ENCODE results near the gene DNMT1.

Gene DNMT1

DNA sequence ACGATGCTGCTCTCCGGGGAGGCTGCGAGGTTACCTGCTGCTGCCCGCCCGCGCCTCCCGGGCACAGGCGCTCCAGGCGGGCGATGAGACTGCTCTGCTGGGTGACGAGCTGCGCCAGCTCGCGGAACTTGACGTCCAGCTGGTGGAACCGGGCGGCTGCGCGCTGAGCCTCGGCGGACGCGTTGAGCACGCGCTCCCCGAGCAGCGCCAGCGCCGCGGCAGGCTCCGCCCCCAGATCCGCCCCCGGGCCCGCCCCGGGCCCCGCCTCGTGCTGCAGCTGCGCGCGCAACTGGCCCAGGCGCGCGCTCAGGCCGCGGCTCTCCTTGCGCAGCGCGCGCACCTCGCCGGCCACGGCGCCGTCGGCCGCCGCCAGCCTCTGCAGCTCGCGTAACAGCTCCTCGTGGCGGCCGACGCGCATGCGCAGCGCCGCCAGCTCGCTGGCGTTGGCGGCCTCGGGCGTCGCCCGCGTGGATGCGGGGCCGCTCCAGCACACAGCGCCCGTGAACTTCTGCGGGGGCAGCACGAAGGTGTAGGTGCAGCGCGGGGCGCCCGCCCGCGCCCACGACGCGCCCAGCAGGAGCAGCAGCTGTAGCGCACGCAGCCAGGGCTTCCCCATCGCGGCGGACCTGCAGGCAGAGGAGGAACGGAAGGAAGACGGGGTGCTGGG, 98.7 kb downstream of the DNMT1 start:
- Histone ChIP-seq H3K9ac (ENCODE audit: low read depth, low read length) (peak overlapping the region; percentile 79; the same call in 1 of the 2 replicates), H3K27ac (ENCODE audit: low read length) (no peak overlapping the region), H3K27me3 (ENCODE audit: insufficient read depth, low read length) (peaks cover 29% of the 10 kb centered on the region), H3K4me1 (ENCODE audit: insufficient read depth, low read length) (no peaks in the 10 kb centered on the region), H3K9me3 (ENCODE audit: insufficient read depth, low read depth, low read length) (no peaks in the 10 kb centered on the region), H3K36me3 (ENCODE audit: insufficient read depth, low read depth, low read length) (no peaks in the 10 kb centered on the region), H3K4me3 (ENCODE audit: low read length) (peak overlapping the region; percentile 60; the same call in 1 of the 2 replicates)

DNA sequence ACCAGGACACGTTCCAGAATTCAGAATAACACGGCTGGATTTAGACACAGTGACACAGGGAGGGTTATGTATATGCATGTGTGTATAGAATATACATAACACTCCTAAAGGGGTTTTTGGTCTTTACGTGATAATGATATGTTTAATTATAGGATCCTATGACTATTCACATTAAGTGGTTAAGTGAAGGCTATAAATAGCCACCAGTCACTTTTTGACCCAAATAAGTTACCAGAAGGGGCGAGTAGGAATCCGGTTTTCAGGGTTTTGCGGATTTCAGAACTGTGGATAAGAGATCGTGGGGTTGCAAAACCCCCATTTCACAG, 99.2 kb downstream of the DNMT1 start:
- Histone ChIP-seq H3K4me3 (ENCODE audit: low read length) (no peak overlapping the region), H3K27me3 (ENCODE audit: insufficient read depth, low read length) (peaks cover 29% of the 10 kb centered on the region), H3K9ac (ENCODE audit: low read depth, low read length) (no peak overlapping the region), H3K9me3 (ENCODE audit: insufficient read depth, low read depth, low read length) (no peaks in the 10 kb centered on the region), H3K4me1 (ENCODE audit: insufficient read depth, low read length) (no peaks in the 10 kb centered on the region), H3K36me3 (ENCODE audit: insufficient read depth, low read depth, low read length) (no peaks in the 10 kb centered on the region), H3K27ac (ENCODE audit: low read length) (no peak overlapping the region)

DNA sequence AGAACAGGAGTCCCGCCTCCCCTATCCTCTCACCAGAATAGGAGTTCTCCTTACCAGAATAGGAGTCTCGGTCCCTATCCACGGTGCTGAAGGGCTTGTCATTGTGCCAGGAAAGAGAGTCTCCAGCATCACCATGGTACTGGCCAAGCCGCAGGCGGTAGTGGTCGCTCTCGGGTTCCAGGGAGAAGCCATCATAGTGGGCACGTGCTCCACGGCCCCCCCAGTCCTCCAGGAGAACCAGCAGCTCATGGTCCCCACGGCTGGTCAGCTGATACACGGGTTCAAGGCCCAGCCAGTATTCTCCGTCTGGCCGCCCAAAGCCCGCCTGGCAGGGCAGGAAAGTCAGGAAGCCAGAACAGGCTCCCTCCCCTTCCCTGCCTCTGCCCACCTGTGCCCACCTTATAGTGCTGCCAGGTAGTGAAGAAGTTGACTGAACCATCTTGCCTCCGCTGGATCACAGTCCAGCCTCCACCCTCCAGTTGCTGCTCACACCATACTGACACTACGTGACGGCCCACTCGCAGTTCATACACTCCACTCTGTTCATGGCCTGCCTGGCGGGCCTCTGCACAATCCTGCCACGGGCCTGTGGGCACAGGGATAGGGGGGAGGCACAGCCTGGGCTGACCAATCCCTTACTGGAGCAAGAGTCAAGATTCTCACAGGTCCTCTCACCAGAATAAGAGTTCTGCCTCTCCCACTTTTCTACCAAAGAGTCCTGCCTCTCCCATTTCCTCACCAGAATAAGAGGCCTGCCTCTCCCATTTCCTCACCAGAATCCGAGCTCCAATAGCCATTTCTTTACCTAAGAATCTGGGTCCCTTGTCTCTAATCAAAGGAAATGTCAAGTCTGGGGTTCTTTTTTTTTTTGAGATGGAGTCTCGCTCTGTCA, 101.2 kb downstream of the DNMT1 start:
- H3K27ac ChIP-seq (ENCODE audit: low read length) = no peak overlapping the region
- no peaks in the 10 kb centered on the region for H3K9me3 ChIP-seq (ENCODE audit: insufficient read depth, low read depth, low read length)
- H3K4me3 ChIP-seq (ENCODE audit: low read length) = no peak overlapping the region
- no peaks in the 10 kb centered on the region; the same call in 1 of the 2 replicates for H3K36me3 ChIP-seq (ENCODE audit: insufficient read depth, low read depth, low read length)
- H3K27me3 ChIP-seq (ENCODE audit: insufficient read depth, low read length) = peaks cover 29% of the 10 kb centered on the region
- no peaks in the 10 kb centered on the region for H3K4me1 ChIP-seq (ENCODE audit: insufficient read depth, low read length)
- no peak overlapping the region for H3K9ac ChIP-seq (ENCODE audit: low read depth, low read length)

DNA sequence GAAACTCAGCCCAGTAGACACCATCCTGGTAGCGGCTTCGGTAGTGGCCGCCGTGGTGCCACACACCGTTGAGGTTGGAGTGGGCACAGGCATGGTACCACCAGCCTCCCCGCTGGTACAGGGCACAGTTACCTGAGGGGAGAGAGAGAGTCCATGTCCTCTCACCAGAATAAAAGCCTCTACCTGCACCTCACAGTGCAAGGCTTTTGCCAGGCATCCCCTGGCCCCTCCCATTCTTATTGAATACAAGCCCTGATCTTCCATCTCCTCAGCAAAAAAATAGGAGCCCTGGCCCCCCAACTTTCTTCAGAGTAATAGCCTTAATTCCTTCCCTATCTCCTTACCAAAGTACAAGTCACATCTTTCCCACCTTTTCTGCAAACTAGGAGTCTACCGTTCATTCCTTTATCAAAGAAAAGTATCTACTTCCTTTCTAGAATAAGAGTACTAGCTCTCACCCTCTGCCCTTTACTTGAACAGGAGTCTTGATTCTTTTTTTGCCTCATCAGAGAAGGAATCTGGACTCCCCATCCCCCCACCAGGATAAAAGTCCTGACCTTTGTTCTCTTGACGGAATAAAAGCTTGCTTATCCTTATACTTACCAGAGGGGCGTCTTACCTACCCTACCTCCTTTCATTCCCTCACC, 102.0 kb downstream of the DNMT1 start:
- H3K27me3 ChIP-seq (ENCODE audit: insufficient read depth, low read length) = peaks cover 29% of the 10 kb centered on the region
- H3K9ac ChIP-seq (ENCODE audit: low read depth, low read length) = no peak overlapping the region
- H3K4me1 ChIP-seq (ENCODE audit: insufficient read depth, low read length) = no peaks in the 10 kb centered on the region
- H3K36me3 ChIP-seq (ENCODE audit: insufficient read depth, low read depth, low read length) = no peaks in the 10 kb centered on the region; the same call in 1 of the 2 replicates
- H3K9me3 ChIP-seq (ENCODE audit: insufficient read depth, low read depth, low read length) = no peaks in the 10 kb centered on the region
- no peak overlapping the region for H3K4me3 ChIP-seq (ENCODE audit: low read length)
- no peak overlapping the region for H3K27ac ChIP-seq (ENCODE audit: low read length)

DNA sequence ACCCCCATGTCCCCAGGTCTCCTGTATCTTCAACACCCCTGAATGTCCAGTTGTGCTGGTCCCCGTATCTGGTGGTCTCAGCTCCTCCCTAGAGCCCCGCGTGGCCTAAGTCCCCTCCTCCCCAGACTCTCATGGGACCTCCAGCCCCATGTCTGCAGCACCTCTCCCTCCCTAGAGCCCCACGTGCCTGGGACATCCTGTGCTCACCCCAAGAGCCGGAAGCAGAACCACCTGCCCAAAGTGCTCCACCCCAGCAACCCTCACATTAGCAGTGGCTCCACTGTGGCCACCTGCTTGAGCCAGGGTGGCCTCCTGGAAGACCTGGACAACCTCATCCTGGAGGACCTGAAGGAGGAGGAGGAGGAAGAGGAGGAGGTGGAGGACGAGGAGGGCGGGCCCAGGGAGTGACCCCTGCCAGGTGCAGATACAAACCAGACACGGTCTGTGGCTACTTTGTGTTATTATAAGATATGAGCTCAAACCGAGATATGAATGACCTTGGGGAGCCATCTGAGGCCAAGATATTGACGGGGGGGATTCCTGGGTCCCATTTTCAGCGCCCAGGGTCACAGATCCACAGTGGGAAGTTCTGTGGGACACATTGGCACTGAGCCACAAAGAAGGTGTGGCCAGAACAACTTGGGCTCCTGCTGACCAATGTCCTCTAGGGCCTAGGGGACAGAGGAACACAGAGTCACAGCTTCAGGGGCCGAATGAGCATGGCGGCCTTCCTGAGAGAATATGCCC, 102.7 kb downstream of the DNMT1 start:
- Histone ChIP-seq H3K4me1 (ENCODE audit: insufficient read depth, low read length) (no peaks in the 10 kb centered on the region), H3K27ac (ENCODE audit: low read length) (no peak overlapping the region), H3K27me3 (ENCODE audit: insufficient read depth, low read length) (peaks cover 31% of the 10 kb centered on the region), H3K9ac (ENCODE audit: low read depth, low read length) (no peak overlapping the region), H3K36me3 (ENCODE audit: insufficient read depth, low read depth, low read length) (no peaks in the 10 kb centered on the region; the same call in 1 of the 2 replicates), H3K9me3 (ENCODE audit: insufficient read depth, low read depth, low read length) (no peaks in the 10 kb centered on the region), H3K4me3 (ENCODE audit: low read length) (no peak overlapping the region)

DNA sequence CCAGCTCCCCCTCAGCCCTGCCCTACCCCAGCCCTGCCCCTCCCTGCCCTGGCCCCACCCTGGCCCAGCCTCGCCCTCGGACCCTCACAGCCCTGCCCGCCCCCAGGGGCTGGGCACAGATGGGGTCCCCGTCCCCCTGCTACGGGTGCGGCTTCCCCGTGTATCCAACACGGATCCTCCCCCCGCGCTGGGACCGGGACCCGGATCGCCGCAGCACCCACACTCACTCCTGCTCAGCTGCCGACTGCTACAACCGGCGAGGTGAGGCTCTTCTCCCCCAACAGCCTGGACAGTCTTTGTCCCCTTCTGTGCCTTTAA, 103.4 kb downstream of the DNMT1 start:
- Histone ChIP-seq H3K4me3 (ENCODE audit: low read length) (no peak overlapping the region), H3K9me3 (ENCODE audit: insufficient read depth, low read depth, low read length) (no peaks in the 10 kb centered on the region), H3K27me3 (ENCODE audit: insufficient read depth, low read length) (peaks cover 28% of the 10 kb centered on the region), H3K9ac (ENCODE audit: low read depth, low read length) (no peak overlapping the region), H3K4me1 (ENCODE audit: insufficient read depth, low read length) (no peaks in the 10 kb centered on the region), H3K27ac (ENCODE audit: low read length) (no peak overlapping the region), H3K36me3 (ENCODE audit: insufficient read depth, low read depth, low read length) (no peaks in the 10 kb centered on the region; the same call in 1 of the 2 replicates)

DNA sequence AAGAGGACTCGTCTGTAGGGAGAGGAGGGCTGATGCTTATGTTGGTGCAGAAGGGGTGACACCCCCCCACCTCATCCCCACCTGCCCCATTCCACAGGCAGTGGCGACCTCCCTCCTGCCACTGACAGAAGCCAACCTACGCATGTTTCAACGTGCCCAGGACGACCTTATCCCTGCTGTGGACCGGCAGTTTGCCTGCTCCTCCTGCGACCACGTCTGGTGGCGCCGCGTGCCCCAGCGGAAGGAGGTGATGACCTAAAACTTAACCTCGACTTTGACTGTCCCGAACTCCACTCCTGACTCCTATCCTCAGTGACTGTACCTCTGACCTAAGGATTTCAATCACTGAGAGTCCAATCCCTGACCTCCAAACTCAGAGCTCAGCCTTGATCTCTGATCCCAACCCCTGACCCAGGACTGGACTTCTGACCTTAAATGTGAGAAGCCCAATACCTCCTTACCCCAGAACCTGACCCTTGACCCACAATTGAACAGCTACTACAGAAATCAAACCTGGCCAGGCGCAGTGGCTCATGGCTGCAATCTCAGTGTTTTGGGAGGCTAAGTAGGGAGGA, 104.9 kb downstream of the DNMT1 start:
- Histone ChIP-seq H3K9me3 (ENCODE audit: insufficient read depth, low read depth, low read length) (no peaks in the 10 kb centered on the region), H3K4me1 (ENCODE audit: insufficient read depth, low read length) (no peaks in the 10 kb centered on the region), H3K36me3 (ENCODE audit: insufficient read depth, low read depth, low read length) (no peaks in the 10 kb centered on the region; the same call in 1 of the 2 replicates), H3K27ac (ENCODE audit: low read length) (no peak overlapping the region), H3K4me3 (ENCODE audit: low read length) (no peak overlapping the region), H3K27me3 (ENCODE audit: insufficient read depth, low read length) (peaks cover 28% of the 10 kb centered on the region), H3K9ac (ENCODE audit: low read depth, low read length) (no peak overlapping the region)

DNA sequence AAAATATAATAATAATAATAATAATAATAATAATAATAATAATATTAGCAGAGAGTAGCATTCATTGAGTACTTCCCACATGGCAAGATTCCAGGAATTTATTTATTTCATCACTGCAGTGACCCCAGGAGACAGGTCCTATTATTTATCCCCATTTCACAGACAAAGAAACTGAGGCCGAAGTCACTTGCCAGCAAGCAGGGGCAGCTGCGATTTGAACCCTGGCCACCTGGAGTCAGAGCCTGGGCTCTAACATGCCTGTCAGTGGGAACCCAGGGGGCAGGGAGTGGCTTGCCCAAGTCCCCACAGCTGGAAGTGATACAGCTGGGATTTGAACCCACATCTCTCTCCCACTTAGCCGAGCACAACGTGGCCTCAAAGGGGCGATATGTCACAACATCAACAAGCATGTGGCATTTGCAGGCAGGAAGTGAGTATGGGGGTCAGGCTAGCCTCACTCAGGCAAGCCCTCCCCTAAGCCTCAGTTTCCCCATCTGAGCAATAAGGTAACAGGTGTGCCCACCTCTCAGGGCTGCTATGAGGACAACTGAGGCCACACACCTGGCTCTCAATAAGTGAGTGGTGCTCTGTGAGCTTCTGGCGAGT, 105.7 kb downstream of the DNMT1 start:
- no peaks in the 10 kb centered on the region; the same call in 1 of the 2 replicates for H3K36me3 ChIP-seq (ENCODE audit: insufficient read depth, low read depth, low read length)
- H3K9me3 ChIP-seq (ENCODE audit: insufficient read depth, low read depth, low read length) = no peaks in the 10 kb centered on the region
- H3K4me1 ChIP-seq (ENCODE audit: insufficient read depth, low read length) = no peaks in the 10 kb centered on the region
- H3K27ac ChIP-seq (ENCODE audit: low read length) = no peak overlapping the region
- no peak overlapping the region for H3K4me3 ChIP-seq (ENCODE audit: low read length)
- peaks cover 26% of the 10 kb centered on the region for H3K27me3 ChIP-seq (ENCODE audit: insufficient read depth, low read length)
- no peak overlapping the region for H3K9ac ChIP-seq (ENCODE audit: low read depth, low read length)

DNA sequence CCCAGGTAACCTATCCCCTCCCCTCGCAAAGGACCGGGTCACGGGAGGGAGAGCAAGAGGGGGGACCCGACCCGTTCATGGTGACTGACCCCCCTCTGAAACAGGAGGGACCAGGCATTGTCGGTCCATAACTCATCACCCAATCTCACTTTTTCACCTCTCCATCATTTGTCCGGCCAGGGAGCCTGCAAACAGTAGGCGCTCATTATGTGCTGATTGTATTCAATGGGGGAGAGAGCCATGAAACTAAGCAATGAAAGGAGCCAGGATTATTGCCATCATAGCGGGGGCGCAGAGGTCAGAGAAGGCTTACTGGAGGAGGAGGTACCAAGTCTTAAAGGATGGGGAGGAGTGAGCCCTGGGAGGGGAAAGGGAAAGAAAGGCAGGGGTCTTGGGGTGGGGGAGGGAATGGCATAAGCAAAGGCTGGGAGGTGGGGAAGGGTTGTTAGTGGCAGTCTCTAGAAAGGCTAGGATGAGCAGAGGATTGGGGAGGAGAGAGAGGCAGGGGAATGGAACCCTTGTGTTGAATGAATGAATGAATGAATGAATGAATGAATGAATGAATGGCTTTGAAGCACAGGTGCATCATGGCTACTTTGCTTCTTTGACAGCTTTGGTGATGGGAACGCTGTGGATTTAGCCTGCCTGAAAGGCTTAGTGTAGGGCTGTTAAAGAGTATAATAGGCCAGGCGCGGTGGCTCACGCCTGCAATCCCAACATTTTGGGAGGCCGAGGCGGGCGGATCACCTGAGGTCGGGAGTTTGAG, 107.3 kb downstream of the DNMT1 start:
- Histone ChIP-seq H3K9ac (ENCODE audit: low read depth, low read length) (no peak overlapping the region), H3K36me3 (ENCODE audit: insufficient read depth, low read depth, low read length) (no peaks in the 10 kb centered on the region; the same call in 1 of the 2 replicates), H3K27me3 (ENCODE audit: insufficient read depth, low read length) (peaks cover 32% of the 10 kb centered on the region), H3K4me3 (ENCODE audit: low read length) (peak overlapping the region; percentile 81; the same call in 1 of the 2 replicates), H3K27ac (ENCODE audit: low read length) (no peak overlapping the region), H3K4me1 (ENCODE audit: insufficient read depth, low read length) (no peaks in the 10 kb centered on the region), H3K9me3 (ENCODE audit: insufficient read depth, low read depth, low read length) (no peaks in the 10 kb centered on the region)

DNA sequence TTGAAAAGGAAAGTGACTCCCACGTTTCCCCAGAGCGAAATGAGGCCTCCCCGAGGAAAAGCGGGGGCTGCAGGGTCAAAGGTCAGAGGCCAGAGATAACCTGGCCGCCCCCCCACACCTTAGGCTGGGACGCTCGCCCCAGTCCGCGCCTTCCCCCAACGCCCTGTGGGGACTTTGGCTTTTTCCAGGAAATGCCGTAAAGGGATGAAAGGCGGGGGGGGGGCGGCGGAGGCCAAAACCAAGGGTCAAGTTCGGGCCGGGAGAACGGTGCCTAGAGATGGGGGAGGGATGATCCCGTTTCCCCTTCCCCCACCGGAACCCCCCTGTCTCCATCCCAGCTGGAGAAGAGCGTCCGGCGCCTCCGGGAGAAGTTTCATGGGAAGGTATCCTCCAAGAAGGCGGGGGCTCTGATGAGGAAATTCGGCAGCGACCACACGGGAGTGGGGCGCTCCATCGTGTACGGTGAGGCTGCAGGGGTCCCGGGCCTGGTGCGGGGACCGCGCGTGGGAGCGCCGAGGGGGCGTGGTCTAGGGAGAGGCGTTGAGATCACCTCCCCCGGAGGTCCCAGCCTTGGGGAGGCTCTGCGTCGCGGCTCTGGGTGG, 108.1 kb downstream of the DNMT1 start:
- H3K36me3 ChIP-seq (ENCODE audit: insufficient read depth, low read depth, low read length) = no peaks in the 10 kb centered on the region; the same call in 1 of the 2 replicates
- H3K27ac ChIP-seq (ENCODE audit: low read length) = no peak overlapping the region
- H3K9ac ChIP-seq (ENCODE audit: low read depth, low read length) = peak overlapping the region; percentile 59; the same call in 1 of the 2 replicates
- no peaks in the 10 kb centered on the region for H3K9me3 ChIP-seq (ENCODE audit: insufficient read depth, low read depth, low read length)
- no peaks in the 10 kb centered on the region for H3K4me1 ChIP-seq (ENCODE audit: insufficient read depth, low read length)
- peaks cover 32% of the 10 kb centered on the region for H3K27me3 ChIP-seq (ENCODE audit: insufficient read depth, low read length)
- H3K4me3 ChIP-seq (ENCODE audit: low read length) = peak overlapping the region; percentile 81

Measured in iPS-20b (cell line).